GM21723 (cell line): ENCODE measurements around the gene COLEC11.

Source experiments
- ATAC-seq: cut with Tn5 transposase; IDR thresholded peaks from one replicate; pipeline ENCODE4 v1.9.1; 2021; ENCODE audit warnings: mild to moderate bottlenecking, moderate library complexity; ENCODE audit not compliant: unreplicated experiment

Gene COLEC11

DNA sequence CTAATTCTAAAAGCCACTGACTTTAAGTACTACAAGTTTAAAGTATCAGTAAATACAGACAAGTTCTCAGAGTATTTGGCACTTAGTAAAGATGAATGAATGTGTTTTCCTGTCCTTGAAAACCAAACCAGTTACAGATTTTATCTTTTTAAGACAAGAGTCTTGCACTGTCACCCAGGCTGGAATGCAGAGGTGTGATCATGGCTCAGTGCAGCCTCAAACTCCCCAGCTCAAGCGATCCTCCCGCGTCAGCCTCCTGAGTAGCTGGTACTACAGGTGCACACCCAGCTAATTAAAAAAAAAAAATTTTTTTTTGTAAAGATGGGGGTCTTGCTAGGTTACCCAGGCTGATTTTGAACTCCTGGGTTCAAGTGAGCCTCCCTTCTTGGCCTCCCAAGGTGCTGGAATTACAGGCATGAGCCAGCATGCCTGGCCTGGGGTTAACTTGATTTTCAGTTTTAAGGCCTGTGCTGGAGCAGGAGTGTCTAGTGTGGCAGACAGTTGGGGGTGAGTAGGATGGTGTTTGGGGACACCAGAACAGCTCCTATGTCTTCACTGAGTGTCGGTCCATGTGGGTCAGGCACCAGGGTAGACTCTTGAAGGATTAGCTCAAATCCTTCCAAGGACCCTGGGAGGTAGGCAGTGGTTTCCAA lies 10.2 kb upstream of the COLEC11 start:
- ATAC-seq, result no peak

DNA sequence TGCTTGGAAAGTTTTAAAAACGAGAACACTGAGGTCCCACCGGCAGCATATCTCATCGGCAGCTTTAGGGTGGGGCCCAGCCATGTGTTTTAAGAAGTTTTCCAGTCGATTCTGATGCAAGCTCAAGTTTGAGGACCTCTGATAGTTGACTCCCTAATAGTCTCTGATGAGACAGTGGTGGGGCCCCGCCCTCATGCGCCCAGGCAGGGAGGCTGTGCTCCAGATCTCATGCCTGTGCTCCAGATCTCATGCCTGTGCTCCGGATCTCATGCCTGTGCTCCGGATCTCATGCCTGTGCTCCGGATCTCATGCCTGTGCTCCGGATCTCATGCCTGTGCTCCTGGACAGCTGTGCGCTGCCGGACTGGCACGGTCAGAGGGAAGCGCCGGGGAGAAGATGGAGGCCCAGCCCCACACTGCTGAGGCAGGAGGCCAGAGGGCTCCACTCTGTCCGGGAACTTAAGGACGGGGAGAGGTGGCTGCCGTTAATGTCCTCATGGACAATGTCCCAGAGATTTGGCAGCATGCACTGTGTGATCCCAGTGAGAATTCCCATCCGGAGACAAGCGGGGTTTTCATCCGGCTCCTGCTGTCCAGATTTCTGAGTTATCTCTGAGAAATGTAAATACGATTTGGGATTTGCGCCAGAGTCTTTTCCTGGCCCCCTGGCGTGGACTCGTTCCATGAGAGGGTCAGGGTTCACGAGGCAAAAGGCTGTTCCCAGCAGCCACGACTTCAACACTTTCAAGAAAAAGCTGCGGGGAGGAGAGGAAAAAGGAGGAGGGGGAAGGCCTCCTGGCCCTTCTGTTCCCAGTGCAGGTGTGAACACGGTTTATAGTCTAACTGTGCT lies 9.4 kb upstream of the COLEC11 start:
- ATAC-seq, result no peak

DNA sequence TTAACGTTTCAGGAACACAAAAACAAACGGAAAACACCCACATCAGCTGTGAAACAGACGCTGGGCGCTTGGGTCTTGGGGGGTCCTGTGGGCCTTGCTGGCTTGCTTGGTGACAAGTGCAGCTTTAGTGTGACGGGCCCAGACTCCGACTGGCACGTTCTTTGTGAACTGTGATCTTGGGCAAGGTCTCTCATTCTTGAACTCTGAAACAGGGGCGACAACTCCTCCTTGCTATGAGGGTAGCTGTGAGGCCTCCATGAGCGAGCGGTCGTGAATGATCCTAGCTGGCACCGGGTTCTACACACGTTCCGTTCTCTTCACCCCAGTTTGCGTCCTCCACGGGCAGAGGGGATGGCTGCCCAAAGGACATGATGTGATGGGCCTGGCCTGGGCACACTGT lies 8.7 kb upstream of the COLEC11 start:
- ATAC-seq, result no peak

DNA sequence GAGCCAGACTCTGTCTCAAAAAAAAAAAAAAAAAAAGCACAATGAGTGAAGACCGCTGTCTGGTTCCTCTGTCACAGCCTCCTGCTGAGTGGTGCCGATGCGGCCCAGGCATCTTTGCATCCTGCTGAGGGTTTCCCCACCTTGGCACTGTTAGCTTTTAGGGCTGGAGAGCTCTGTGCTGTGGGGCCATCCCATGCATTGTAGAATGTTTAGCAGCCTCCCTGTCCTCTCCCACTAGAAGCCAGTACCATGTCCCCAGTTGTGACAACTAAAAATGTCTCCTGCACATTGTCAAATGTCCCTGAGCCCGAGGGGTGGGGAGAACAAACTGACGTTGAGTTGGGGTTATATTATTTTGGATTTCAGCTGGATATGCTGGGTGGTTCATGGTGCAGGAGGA lies 7.9 kb upstream of the COLEC11 start:
- ATAC-seq, result no peak

DNA sequence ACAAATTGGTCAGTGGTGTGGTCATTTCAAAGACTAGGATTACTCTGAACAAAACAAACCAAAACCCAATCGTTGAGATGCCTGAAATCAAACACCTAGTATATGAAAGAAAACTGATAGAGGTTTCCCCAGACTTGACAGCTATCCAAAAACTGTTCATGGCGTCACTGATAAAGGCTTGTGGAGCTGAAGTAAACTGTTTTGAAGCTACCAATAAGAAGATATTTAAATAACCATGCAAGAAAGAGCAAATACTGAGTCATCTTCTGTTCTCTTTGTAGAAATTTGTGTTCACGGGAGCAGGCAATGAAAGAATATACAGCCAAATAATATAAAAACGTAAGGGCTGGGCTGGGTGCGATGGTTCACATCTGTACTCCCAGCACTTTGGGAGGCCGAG lies 7.5 kb upstream of the COLEC11 start:
- ATAC-seq, result no peak

DNA sequence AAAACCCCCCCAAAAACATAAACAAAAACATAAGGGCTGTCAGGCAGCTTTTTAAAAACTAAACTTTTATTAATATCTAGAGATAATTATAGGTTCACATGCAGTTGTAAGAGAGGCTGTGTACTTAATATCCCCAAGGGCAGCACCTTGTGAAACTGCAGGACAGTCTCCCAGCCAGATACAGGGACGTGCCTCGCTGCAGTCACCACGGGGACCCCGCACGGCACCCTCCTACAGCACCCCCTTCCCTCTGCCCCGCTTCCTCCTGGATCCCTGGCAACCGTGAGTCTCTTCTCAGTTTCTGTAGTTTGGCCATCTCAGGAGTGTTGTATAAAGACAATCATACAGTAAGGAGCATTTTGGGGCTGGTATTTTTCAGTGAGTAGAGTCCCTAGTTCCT lies 6.8 kb upstream of the COLEC11 start:
- ATAC-seq, result no peak

DNA sequence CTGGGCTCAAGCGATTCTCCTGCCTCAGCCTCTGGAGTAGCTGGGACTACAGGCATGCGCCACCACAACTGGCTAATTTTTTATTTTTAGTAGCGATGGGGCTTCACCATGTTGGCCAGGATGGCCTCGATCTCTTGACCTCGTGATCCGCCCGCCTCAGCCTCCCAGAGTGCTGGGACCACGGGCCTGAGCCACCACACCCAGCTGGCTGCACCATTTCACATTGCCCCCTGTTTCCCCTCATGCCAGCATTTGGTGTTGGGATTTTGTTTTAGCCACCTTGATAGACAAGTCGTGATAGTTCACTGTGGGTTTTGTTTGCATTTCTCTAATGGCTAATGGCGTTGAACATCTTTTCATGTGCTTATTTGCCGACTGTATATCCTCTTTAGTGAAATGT lies 5.8 kb upstream of the COLEC11 start:
- ATAC-seq, result no peak

DNA sequence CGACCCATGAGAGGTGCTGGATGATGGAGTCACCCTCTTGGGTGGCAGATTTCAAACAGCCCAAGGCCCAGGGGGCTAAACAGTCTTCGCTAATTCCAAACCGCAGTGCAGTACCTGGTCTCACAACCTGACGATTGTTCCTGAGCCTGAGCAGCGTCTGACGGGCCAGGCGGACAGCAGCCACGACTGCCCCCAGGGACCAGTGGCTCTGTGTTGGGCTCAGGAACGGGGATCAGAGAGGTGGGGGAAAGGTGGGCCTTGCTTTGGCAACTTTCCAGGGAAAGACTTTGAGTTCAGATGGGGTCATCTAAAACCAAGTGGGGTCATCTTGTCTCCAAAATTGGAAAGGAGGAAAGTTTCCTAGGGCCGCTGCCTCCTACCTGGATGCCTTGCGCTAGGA lies 492 bp downstream of the COLEC11 start:
- ATAC-seq, result no peak

DNA sequence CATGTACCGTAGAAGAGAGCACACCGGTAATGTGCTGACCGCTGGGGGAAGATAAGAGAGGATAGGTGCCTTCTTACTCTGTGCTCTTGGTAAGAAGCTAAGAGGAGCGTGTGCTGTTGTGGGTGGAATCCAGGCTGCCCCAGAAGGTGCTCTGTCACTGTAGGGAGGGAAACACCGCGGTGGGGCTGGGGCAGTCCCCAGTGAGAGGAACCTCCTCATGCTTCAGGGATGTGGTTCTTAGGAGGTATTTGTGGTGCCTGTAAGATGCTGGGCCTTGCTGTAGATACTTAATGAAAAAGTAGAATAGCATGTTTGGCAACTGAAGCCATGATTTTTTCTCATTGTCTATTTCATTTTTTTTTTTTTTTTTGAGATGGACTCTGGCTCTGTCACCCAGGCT lies 1.1 kb downstream of the COLEC11 start:
- peak; percentile 93 for ATAC-seq

DNA sequence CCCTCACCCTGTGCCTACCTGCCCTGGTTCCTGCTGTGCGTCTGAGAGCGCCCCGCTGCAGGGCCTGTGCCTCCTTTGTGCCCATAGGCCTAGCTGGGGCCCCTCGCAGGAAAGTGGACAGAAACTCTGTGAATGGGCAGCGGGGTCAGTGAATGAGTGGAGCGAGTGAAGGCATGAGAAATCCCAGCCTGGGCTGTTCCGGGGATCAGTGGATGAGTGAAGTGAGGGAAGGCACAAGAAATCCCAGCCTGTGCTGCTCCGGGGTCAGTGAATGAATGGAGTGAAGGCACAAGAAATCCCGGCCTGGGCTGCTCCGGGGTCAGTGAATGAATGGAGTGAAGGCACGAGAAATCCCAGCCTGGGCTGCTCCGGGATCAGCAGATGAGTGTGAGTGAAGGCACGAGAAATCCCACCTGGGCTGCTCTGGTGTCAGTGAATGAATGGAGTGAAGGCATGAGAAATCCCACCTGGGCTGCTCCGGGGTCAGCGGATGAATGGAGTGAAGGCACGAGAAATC lies 2.0 kb downstream of the COLEC11 start:
- ATAC-seq, result no peak

DNA sequence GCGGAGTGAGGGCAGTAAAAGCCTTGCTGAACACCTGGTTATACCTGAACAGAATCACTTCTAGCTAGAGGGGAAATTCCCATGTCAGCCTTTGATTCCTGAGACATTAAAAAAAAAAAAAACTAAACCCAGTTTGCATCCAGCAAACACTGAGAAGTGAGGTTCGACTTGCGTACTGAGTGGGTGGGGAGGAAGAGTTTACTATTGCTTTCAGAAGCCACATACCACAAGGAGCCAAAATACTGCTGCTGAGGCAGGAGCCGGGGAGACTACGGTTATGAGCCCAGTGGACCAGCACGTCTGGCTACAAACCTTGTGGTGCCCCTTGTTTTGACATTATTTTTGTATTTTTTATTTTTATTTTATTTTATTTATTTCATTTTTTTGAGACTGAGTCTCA lies 2.7 kb downstream of the COLEC11 start:
- ATAC-seq, result peak; percentile 60

DNA sequence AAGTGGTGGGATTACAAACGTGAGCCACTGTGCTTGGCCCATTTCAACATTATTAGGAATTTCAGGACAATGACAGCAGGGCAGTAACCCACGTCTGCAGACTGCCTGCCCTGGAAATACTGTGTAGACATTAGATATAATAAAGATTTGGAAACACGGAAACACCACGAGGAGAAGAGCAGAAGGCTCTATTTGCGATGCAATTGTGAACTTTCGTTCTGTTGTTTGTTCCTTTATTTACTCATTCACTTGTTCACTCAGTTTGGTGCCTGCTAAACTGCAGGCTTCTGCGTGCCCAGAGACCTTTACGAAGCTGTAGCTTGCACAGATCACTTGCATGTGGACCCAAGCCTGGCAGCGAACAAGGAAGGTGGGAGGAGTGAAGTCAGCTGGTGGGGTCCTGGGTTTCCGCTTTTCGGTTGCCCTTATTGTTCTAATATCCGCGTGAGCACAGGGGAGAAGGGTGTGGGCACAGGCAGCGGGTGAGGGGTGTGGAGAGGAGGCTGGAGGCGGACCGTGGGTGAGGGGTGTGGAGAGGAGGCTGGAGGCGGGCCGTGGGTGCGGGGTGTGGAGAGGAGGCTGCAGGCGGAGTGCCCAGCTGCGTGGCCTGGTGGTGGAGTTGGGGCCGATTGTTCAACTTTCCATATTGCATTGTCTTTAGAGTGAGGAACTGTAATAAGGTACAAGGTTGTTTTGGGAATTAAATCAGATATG lies 3.4 kb downstream of the COLEC11 start:
- ATAC-seq, result no peak

DNA sequence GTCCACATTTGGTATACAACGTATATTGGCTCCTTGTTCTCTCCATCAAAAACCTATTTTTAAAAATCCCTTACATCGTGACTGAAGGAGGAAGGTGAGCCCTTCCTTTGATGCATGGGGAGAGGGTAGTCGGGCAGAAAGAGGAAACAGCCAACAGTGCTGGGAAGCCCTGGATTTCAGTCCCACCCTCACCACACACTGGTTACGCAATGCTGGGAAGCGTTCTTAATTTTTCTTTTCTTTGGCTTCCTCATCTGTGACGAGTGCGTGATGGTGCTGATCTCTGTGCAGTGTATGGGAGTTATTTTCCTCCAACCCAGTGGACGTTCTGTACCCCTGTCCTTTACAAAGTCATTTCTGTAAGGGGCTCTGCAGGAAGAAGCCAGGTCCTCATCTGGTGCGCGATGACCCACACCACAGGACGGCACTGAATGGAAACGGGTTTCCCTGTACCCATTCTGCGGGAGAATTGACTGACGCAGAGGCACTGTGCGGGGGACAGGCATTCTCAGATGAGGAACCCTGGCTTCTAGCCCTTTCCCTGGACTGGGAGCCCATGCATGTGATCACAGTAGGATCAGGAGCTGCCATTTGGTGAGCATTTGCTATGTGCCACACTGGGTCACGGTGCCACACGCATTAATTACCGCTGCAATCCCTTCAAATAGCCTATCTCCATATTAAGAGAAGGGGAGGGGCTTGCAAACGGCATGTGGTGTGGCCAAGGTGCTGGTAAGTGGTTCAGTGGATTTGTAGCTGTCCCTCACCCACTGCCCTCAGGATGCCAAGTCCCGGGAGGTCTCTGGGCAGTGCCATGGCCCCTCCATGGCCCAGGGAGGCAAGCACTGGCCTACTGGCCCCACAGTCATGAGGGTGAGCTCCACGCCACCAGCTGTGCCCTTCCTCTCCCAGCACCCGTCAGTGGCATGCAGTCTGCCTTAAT lies 4.3 kb downstream of the COLEC11 start:
- ATAC-seq, result no peak

DNA sequence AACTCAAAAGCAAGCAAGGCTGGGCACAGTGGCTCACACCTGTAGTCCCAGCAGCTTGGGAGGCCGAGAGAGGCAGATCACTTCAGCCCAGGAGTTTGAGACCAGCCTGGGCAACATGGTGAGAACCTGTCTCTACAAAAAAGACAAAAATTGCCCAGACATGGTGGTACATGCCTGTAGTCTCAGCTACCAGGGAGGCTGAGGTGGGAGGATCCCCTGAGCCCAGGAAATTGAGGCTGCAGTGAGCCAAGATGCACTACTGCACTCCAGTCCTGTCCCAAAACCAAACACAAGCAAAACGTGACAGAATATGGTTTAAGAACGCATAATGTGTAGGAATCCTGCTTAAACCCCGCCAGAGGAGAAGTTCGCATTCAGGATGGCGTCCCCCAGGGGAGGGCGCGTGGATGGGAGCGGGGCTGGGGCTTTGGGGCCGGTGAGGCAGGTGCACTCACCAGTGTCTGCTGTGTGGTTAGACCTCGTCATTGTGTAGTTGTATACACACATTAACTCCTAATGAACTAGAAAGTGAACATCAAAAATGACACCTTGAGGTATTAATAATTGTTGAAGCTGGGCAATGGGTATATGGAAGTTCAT lies 5.4 kb downstream of the COLEC11 start:
- ATAC-seq, result no peak

DNA sequence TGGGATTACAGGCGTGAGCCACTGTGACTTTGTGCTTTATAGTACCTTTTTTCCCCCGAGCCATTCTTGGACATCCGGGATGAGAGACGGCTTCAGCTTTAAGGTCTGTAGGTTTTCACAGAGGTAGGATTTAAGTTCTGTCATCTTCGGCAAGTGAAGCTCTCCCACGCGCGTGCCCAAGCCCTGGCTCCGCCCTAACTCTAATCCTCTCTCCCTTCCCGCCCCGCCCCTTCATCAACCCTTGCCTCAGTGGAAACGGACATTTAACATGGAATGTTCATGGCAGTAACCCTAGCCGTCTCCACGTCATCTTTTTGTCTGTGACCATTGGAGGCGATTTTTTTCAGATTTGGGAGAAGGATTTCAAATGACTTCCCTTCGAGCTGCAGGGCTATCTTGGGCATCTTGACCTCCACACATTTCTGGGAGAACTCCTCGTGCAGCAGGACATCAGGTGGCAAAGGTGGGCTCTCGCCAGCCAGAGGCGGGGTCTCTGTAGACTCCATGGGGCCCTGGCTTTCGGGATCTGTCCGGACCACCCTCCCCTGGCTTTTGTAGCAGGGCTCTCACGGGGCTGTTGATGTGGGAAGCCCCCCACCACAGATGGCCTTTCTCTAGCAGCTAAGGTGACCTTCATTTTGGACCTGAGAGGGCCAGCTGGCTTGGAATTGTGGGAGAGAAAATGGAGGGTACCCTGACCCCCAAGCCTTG lies 6.8 kb downstream of the COLEC11 start:
- ATAC-seq, result no peak

DNA sequence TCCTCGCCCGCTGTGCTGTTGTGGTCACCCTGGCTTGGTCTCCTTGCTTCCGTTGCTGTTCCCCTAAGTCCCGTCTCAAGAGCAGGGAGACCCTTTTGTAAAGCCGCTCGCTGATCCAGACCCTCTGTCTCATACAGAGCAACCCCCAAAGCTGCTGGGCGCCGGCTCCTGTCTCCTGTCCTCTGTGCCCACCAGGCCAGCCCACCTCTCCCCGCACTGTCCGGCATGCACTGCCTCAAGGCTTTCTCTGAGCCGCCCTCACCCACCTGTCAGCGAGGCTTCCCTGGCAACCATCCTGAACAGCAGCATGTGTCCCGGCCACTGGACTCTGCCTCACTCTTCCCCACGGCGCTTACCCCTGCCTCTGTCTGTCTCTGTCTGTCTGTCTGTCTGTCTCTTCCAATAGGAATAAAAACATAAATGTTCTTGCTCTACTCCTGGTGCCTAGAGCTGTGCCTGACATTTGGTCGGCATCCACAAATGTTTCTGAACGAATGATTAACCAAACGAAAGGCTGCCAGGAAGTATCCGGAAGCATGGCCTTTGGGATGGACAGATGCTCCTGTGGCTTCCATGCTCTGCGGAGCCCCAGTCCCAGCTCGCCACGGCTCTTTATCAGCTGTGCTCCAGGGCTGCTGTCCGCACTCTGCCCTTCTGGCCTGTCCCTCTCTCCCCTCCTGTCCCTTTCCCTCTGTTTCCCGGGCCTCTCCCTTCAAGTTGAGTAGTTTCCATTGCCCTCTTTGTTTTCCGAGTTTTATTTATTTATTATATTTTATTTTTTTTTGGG lies 7.8 kb downstream of the COLEC11 start:
- ATAC-seq, result no peak

DNA sequence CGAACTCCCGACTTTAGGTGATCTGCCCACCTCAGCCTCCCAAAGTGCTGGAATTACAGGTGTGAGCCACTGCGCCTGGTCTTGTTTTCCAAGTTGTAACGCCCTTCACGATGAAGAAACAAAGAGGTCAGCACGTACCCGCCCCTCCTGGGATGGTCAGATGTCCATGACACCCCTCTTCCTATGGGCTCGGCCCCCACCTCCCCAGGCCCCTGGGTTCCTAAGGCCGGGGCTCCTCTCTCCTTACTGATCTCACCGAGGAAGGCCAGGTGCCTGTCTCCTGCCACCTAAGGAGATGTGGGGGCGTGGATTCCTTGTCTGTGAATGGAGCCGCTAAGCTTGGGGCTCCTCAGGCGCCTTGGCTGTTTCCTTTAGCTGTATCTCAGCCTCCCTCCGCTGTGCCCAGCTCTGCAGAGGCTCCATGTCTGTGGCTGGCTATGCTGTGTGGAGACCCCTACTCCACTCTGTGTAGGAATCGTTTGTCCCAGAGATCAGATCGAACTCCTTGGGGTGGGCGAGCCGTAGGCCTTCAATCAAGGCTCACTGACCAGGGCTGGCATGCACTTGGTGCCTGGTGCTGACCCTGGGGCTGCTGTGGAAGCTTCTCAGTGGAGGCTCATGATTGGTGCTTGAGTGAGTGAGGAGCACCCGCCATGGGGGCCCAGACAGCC lies 8.8 kb downstream of the COLEC11 start:
- no peak for ATAC-seq

DNA sequence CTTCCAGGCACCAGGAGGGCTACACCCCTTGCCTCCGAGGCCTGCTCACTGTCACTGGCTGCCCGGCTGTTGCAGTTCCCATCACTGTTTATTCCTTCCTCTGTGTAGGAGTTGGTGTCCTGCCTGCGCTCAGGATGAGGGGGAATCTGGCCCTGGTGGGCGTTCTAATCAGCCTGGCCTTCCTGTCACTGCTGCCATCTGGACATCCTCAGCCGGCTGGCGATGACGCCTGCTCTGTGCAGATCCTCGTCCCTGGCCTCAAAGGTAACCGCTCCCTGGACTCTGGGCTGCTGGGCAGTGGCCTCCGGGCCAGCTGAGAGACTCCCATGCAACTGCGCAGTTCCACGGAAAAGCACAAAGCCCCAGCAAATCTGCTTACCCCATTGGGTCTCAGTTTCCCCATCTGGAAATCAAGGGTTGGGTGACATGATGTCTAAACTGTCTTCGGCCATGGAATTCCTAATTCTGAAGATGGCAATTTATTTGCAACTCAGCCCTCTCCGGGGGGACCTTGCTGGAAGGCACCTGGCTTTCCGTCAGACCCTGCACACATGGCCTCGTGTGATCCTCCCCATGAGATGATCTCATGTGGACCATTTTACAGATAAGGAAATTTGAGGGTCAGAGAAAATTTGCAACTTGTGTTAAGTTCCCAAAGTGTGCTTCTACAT lies 9.4 kb downstream of the COLEC11 start:
- no peak for ATAC-seq
